DND-41 (cell line): Measurements from ENCODE around the gene KRT80.

ENCODE experiments used
- ATAC-seq: fragments of 200-7000 bp; cut with Tn5 transposase; 3 replicates; pipeline ENCODE4 v1.9.1; 2021; ENCODE audit warnings: low read depth; ENCODE audit not compliant: insufficient read depth
- DNase-seq: peaks from one replicate; pipeline ENCODE4 v3.0.0-alpha.2; 2020
- H2AFZ ChIP-seq: 2 replicates; pipeline ENCODE4 v1.6.0; 2012; ENCODE audit warnings: low read depth, low read length
- H3K27ac ChIP-seq: 2 replicates; pipeline ENCODE4 v1.5.1; 2012; ENCODE audit warnings: low read length, inconsistent platforms
- H3K27me3 ChIP-seq: fragments of 200-600 bp; sonication (generic); 2 replicates; pipeline ENCODE4 v1.6.0; 2012; ENCODE audit warnings: low read length, mild to moderate bottlenecking, inconsistent platforms; ENCODE audit not compliant: insufficient read depth, poor library complexity
- H3K36me3 ChIP-seq: 2 replicates; pipeline ENCODE4 v1.5.1; 2012; ENCODE audit warnings: low read length, inconsistent platforms; ENCODE audit not compliant: insufficient read depth
- H3K4me1 ChIP-seq: 2 replicates; pipeline ENCODE4 v1.5.1; 2012; ENCODE audit warnings: mild to moderate bottlenecking, low read length; ENCODE audit not compliant: insufficient read depth
- H3K4me2 ChIP-seq: 2 replicates; pipeline ENCODE4 v1.6.0; 2012; ENCODE audit warnings: mild to moderate bottlenecking, moderate library complexity, low read length, inconsistent platforms; ENCODE audit not compliant: insufficient read depth
- H3K4me3 ChIP-seq, 2 experiments: fragments of 200-600 bp in 1 of 2; shearing (Covaris generic) in 1 of 2; 2 replicates each; pipeline ENCODE4 v1.5.1; 2012 to 2016; ENCODE audit warnings: inconsistent platforms in 2 of 2, low read length in 2 of 2, mild to moderate bottlenecking in 2 of 2, low read depth in 1 of 2, moderate library complexity in 1 of 2
- H3K79me2 ChIP-seq: 2 replicates; pipeline ENCODE4 v1.6.0; 2012; ENCODE audit warnings: low read length, inconsistent platforms; ENCODE audit not compliant: insufficient read depth
- H3K9ac ChIP-seq: 2 replicates; pipeline ENCODE4 v1.6.0; 2012; ENCODE audit warnings: low read depth, mild to moderate bottlenecking, inconsistent platforms, low read length, moderate library complexity
- H3K9me3 ChIP-seq: 2 replicates; pipeline ENCODE4 v1.5.1; 2012; ENCODE audit warnings: low read length, moderate library complexity, mild to moderate bottlenecking, inconsistent platforms; ENCODE audit not compliant: insufficient read depth, severe bottlenecking
- H4K20me1 ChIP-seq: 2 replicates; pipeline ENCODE4 v1.6.0; 2012; ENCODE audit warnings: low read length; ENCODE audit not compliant: insufficient read depth
- CTCF ChIP-seq: IDR thresholded peaks from 2 replicates; pipeline ENCODE4 v1.5.1; 2012; ENCODE audit warnings: borderline replicate concordance, low read length, moderate library complexity, mild to moderate bottlenecking; ENCODE audit not compliant: poor library complexity, severe bottlenecking; ENCODE audit errors: extremely low read depth
- EZH2 ChIP-seq: IDR thresholded peaks from 3 replicates; pipeline ENCODE4 v1.6.1; 2012; ENCODE audit warnings: borderline replicate concordance, low read depth, mild to moderate bottlenecking, moderate library complexity, low read length, inconsistent platforms; ENCODE audit not compliant: severe bottlenecking

The KRT80 gene

GRCh38 chr12:52204095-52204930 is 12.5 kb upstream of the KRT80 start:
- Histone ChIP-seq H3K9me3 (no peaks in the 10 kb centered on the region), H3K79me2 (no peaks in the 10 kb centered on the region), H3K27me3 (peaks cover 3% of the 10 kb centered on the region), H4K20me1 (no peaks in the 10 kb centered on the region), H3K27ac (no peak overlapping the region), H3K4me3 (no peak overlapping the region), H3K4me2 (no peak overlapping the region), H3K4me1 (no peaks in the 10 kb centered on the region), H2AFZ (no peak overlapping the region), H3K36me3 (no peaks in the 10 kb centered on the region), H3K9ac (no peak overlapping the region)
- no peak for DNase-seq
- no peak for ATAC-seq
- TF ChIP-seq EZH2 (no peak), CTCF (no peak)

GRCh38 chr12:52203079-52203921 is 11.5 kb upstream of the KRT80 start:
- no peak overlapping the region for H3K4me3 ChIP-seq
- no peak for DNase-seq
- H3K27me3 ChIP-seq: peaks cover 6% of the 10 kb centered on the region
- no peaks in the 10 kb centered on the region for H4K20me1 ChIP-seq
- no peaks in the 10 kb centered on the region for H3K4me1 ChIP-seq
- no peak overlapping the region for H3K4me2 ChIP-seq
- H3K9me3 ChIP-seq: no peaks in the 10 kb centered on the region
- no peaks in the 10 kb centered on the region for H3K79me2 ChIP-seq
- ATAC-seq: no peak
- no peak overlapping the region for H3K27ac ChIP-seq
- no peak overlapping the region for H3K9ac ChIP-seq
- TF ChIP-seq CTCF: no peak
- TF ChIP-seq EZH2: no peak
- no peaks in the 10 kb centered on the region for H3K36me3 ChIP-seq
- H2AFZ ChIP-seq: no peak overlapping the region

GRCh38 chr12:52202361-52203078 is 10.7 kb upstream of the KRT80 start:
- ATAC-seq (no peak), DNase-seq (no peak)
- Histone ChIP-seq H3K4me1 (no peaks in the 10 kb centered on the region), H2AFZ (no peak overlapping the region), H3K9me3 (no peaks in the 10 kb centered on the region), H3K79me2 (no peaks in the 10 kb centered on the region), H3K4me2 (no peak overlapping the region), H3K27ac (no peak overlapping the region), H3K36me3 (no peaks in the 10 kb centered on the region), H3K4me3 (no peak overlapping the region), H3K9ac (no peak overlapping the region), H3K27me3 (peaks cover 3% of the 10 kb centered on the region), H4K20me1 (no peaks in the 10 kb centered on the region)
- no peak for TF ChIP-seq CTCF
- TF ChIP-seq EZH2: no peak
